H1 (cell line): ENCODE data around the gene KLRK1. TPM values are rescaled to one million over a fixed set of nuclear protein-coding genes. Genes with fewer than 3 reads are reported as not detected.
"Not testable (repeated sequence)": the region's sequence is repeated elsewhere in the genome, so short reads cannot be mapped to it uniquely, and the experiment has no call there.

Experiments used
- CTCF ChIA-PET: fragments of 300-600 bp; sonication (Branson Sonifier 250); formaldehyde crosslinking; loops from one replicate; lab custom pipeline; 2021; ENCODE audit not compliant: partially characterized antibody; lab: Charles Lee
- POLR2A ChIA-PET: fragments of 300-600 bp; sonication (Branson Sonifier 250); formaldehyde crosslinking; loops from one replicate; lab custom pipeline; 2021; ENCODE audit warnings: inconsistent platforms; ENCODE audit not compliant: partially characterized antibody; lab: Charles Lee
- DNase-seq, 2 experiments: peaks; one replicate each; pipeline versions ENCODE4 v3.0.0 to v3.0.0-alpha.2; 2010 to 2022; ENCODE audit warnings: low spot score in 2 of 2, low read depth in 1 of 2, mixed read lengths in 1 of 2
- FAIRE-seq: peaks from 2 replicates; lab custom pipeline; 2011; peaks lifted over from hg19 to GRCh38; lab: Jason Lieb, UNC
- H2AFZ ChIP-seq: 2 replicates; pipeline ENCODE4 v1.8.1; 2012; ENCODE audit warnings: low read length, inconsistent platforms
- H2AK5ac ChIP-seq: 2 replicates; pipeline ENCODE4 v1.6.1; 2013; ENCODE audit warnings: low read depth, low read length
- H2BK120ac ChIP-seq: replicated peaks from 2 replicates; pipeline ENCODE3; 2013; ENCODE audit warnings: low read depth, low read length, inconsistent platforms
- H2BK12ac ChIP-seq: 2 replicates; pipeline ENCODE4 v1.6.1; 2013; ENCODE audit warnings: low read depth, low read length
- H2BK15ac ChIP-seq: 2 replicates; pipeline ENCODE4 v1.6.1; 2013; ENCODE audit warnings: low read length
- H2BK20ac ChIP-seq: 2 replicates; pipeline ENCODE4 v1.6.1; 2013; ENCODE audit warnings: low read length
- H2BK5ac ChIP-seq: 2 replicates; pipeline ENCODE4 v1.6.1; 2013; ENCODE audit warnings: low read depth, low read length
- H3K14ac ChIP-seq: 2 replicates; pipeline ENCODE4 v1.6.1; 2013; ENCODE audit warnings: inconsistent platforms; ENCODE audit not compliant: insufficient read length
- H3K18ac ChIP-seq: 2 replicates; pipeline ENCODE4 v1.6.1; 2013; ENCODE audit warnings: low read length; ENCODE audit errors: extremely low read depth
- H3K23ac ChIP-seq: 2 replicates; pipeline ENCODE4 v1.6.1; 2013; ENCODE audit warnings: inconsistent platforms; ENCODE audit not compliant: insufficient read length
- H3K23me2 ChIP-seq: 2 replicates; pipeline ENCODE4 v1.6.1; 2013; ENCODE audit warnings: low read depth, low read length
- H3K27ac ChIP-seq: 2 replicates; pipeline ENCODE4 v1.6.1; 2011; ENCODE audit warnings: low read depth, low read length, inconsistent platforms
- H3K27me3 ChIP-seq, 4 experiments: replicated peaks in 1 of 4; 1 replicate in 1 of 4; 2 replicates in 3 of 4; pipeline versions ENCODE4 v1.6.1 to v1.8.1; 2011 to 2013; ENCODE audit warnings: low read length in 3 of 4, mild to moderate bottlenecking in 3 of 4, inconsistent platforms in 2 of 4, mixed read lengths in 2 of 4, moderate library complexity in 1 of 4; ENCODE audit not compliant: control insufficient read depth in 3 of 4, insufficient read depth in 3 of 4; ENCODE audit errors: extremely low read depth in 1 of 4
- H3K36me3 ChIP-seq, 4 experiments: 2 replicates each; pipeline versions ENCODE4 v1.6.1 to v1.8.1; 2011 to 2013; ENCODE audit warnings: mild to moderate bottlenecking in 4 of 4, low read length in 3 of 4, moderate library complexity in 2 of 4, control low read depth in 1 of 4, inconsistent platforms in 1 of 4; ENCODE audit not compliant: insufficient read depth in 4 of 4, control insufficient read depth in 2 of 4
- H3K4ac ChIP-seq: replicated peaks from 2 replicates; pipeline ENCODE3; 2013; ENCODE audit warnings: low read length, low read depth, mixed read lengths, inconsistent platforms; ENCODE audit not compliant: insufficient read length
- H3K4me1 ChIP-seq, 4 experiments: replicated peaks in 1 of 4; 1 replicate in 1 of 4; 2 replicates in 3 of 4; pipeline versions ENCODE4 v1.6.1 to v1.8.1; 2011 to 2013; ENCODE audit warnings: low read length in 3 of 4, inconsistent platforms in 2 of 4, mixed read lengths in 1 of 4; ENCODE audit not compliant: insufficient read depth in 4 of 4, control insufficient read depth in 3 of 4
- H3K4me2 ChIP-seq, 2 experiments: 2 replicates each; pipeline versions ENCODE4 v1.6.1 to v1.8.1; 2011 to 2013; ENCODE audit warnings: low read depth in 2 of 2, low read length in 2 of 2, control low read depth in 1 of 2, inconsistent platforms in 1 of 2, mild to moderate bottlenecking in 1 of 2; ENCODE audit not compliant: insufficient read depth in 1 of 2
- H3K4me3 ChIP-seq, 4 experiments: fragments of 200-600, 300-600 bp in 1 of 4; sonication (generic), shearing (Covaris generic), sonication (Bioruptor Twin) in 1 of 4; 2 replicates each; pipeline versions ENCODE4 v1.5.1 to v1.8.1; 2011 to 2016; ENCODE audit warnings: low read length in 4 of 4, low read depth in 3 of 4, control low read depth in 2 of 4, inconsistent platforms in 2 of 4, mild to moderate bottlenecking in 2 of 4, mixed read lengths in 1 of 4, moderate library complexity in 1 of 4; ENCODE audit not compliant: insufficient read depth in 2 of 4; ENCODE audit errors: extremely low read depth in 1 of 4
- H3K56ac ChIP-seq: replicated peaks from 2 replicates; pipeline ENCODE3; 2013; ENCODE audit warnings: low read depth, mild to moderate bottlenecking, mixed read lengths, low read length, inconsistent platforms; ENCODE audit not compliant: insufficient read length
- H3K79me1 ChIP-seq: 2 replicates; pipeline ENCODE4 v1.6.1; 2013; ENCODE audit warnings: low read depth, low read length, control low read depth
- H3K79me2 ChIP-seq, 2 experiments: 2 replicates each; pipeline versions ENCODE4 v1.6.1 to v1.8.1; 2012 to 2013; ENCODE audit warnings: low read length in 2 of 2, mild to moderate bottlenecking in 2 of 2, inconsistent platforms in 1 of 2; ENCODE audit not compliant: insufficient read depth in 2 of 2, control insufficient read depth in 1 of 2
- H3K9ac ChIP-seq, 4 experiments: replicated peaks in 1 of 4; 1 replicate in 1 of 4; 2 replicates in 3 of 4; pipeline versions ENCODE4 v1.6.1 to v1.8.1; 2011 to 2013; ENCODE audit warnings: low read depth in 3 of 4, low read length in 3 of 4, control low read depth in 2 of 4, mild to moderate bottlenecking in 2 of 4, moderate library complexity in 2 of 4, inconsistent platforms in 1 of 4; ENCODE audit errors: extremely low read depth in 1 of 4
- H3K9me3 ChIP-seq, 2 experiments: 2 replicates each; pipeline versions ENCODE4 v1.6.1 to v1.8.1; 2012 to 2013; ENCODE audit warnings: mild to moderate bottlenecking in 2 of 2, moderate library complexity in 2 of 2, control low read depth in 1 of 2, inconsistent platforms in 1 of 2, low read depth in 1 of 2, low read length in 1 of 2, mixed read lengths in 1 of 2; ENCODE audit not compliant: insufficient read depth in 2 of 2
- H4K20me1 ChIP-seq, 2 experiments: replicated peaks in 1 of 2; 2 replicates each; pipeline versions ENCODE3 to v1.8.1; 2011 to 2013; ENCODE audit warnings: inconsistent platforms in 2 of 2, low read length in 2 of 2, mild to moderate bottlenecking in 1 of 2; ENCODE audit not compliant: insufficient read depth in 2 of 2, control insufficient read depth in 1 of 2
- H4K5ac ChIP-seq: 2 replicates; pipeline ENCODE4 v1.6.1; 2013; ENCODE audit warnings: low read length, low read depth, mixed read lengths, inconsistent platforms; ENCODE audit not compliant: insufficient read length
- H4K8ac ChIP-seq: 2 replicates; pipeline ENCODE4 v1.8.0; 2013; ENCODE audit warnings: mild to moderate bottlenecking, moderate library complexity, low read length, inconsistent platforms; ENCODE audit not compliant: insufficient read depth; ENCODE audit errors: extremely low read depth
- H4K91ac ChIP-seq: replicated peaks from 2 replicates; pipeline ENCODE3; 2013; ENCODE audit warnings: low read length, mixed read lengths, inconsistent platforms; ENCODE audit not compliant: insufficient read length
- whole genome bisulfite sequencing, 2 experiments: shearing (Covaris generic) in 1 of 2; methylation state at CpG; one replicate each; pipeline versions ENCODE4 v1.1.6 to v1.1.7; 2013 to 2015; ENCODE audit warnings: low lambda C conversion rate in 2 of 2, mixed read lengths in 2 of 2, inconsistent platforms in 1 of 2, low coverage in 1 of 2, missing lambda C conversion rate in 1 of 2; ENCODE audit not compliant: insufficient replicate concordance in 2 of 2, insufficient coverage in 1 of 2, insufficient read length in 1 of 2; ENCODE audit errors: extremely low coverage in 1 of 2, missing lambda C conversion rate in 1 of 2; 5-methylcytosine and 5-hydroxymethylcytosine counted together
- polyA plus RNA-seq, 7 experiments: library from polyadenylated mRNA; depleted of rRNA in 3 of 7; stranded (reverse) in 5 of 7; unstranded in 2 of 7; fragments of >200 nt in 5 of 7; fragments of 200-250 nt in 2 of 7; gene quantifications; 1 replicate in 5 of 7; 2 replicates in 1 of 7; 4 replicates in 1 of 7; pipeline versions ENCODE4 v1.2.1 to v1.2.3, GENCODE V29; 2011 to 2013; ENCODE audit warnings: missing spikeins in 2 of 7, mixed read lengths in 2 of 7
- total RNA-seq: library from RNA; stranded (reverse); fragmentation: NEBNext Ultra II Directional; extraction: Animal tissue kit (Norgen Biotek cat#: 25700); gene quantifications from 2 replicates; pipeline ENCODE4 v1.2.1, GENCODE V29; 2021

Gene KLRK1
- total and polyA plus RNA-seq, 2 of the 8 experiments (the other 6 are each of a cell fraction or from before 2014, with no cell fraction given): not detected

DNA sequence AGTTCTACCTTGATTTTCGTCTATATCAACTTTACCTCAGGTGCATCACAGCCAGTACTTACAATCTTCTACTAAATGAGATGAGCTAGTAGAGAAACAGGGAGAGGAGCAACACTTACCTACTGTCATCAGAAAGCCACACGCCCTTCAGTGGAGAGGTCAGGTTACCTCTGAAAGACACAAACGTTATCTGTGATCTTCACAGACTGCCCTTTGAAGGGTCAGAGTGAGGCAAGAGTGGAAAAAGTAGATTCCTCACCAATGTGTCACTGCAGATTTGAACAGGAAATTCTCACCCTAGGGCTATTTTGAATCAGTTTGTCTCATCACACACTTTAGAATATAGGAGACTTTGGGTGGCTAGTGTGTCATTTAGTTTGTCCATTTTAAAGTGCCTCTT, 32.3 kb upstream of the KLRK1 start:
- H3K14ac ChIP-seq, DNase-seq, H2AFZ ChIP-seq, H3K23ac ChIP-seq, H3K79me1 ChIP-seq, H3K23me2 ChIP-seq, H4K8ac ChIP-seq, H2BK5ac ChIP-seq, H3K27ac ChIP-seq, H3K36me3 ChIP-seq, POLR2A ChIA-PET, H2BK12ac ChIP-seq, H2BK120ac ChIP-seq, H3K27me3 ChIP-seq, H3K4me1 ChIP-seq, H3K4ac ChIP-seq, H3K9me3 ChIP-seq, H3K4me2 ChIP-seq, H4K91ac ChIP-seq, H2AK5ac ChIP-seq, H4K5ac ChIP-seq, H3K18ac ChIP-seq, H3K9ac ChIP-seq, H3K56ac ChIP-seq, H4K20me1 ChIP-seq, H3K79me2 ChIP-seq, H2BK15ac ChIP-seq, H2BK20ac ChIP-seq, CTCF ChIA-PET, H3K4me3 ChIP-seq: not testable (repeated sequence)
- WGBS, 2 experiments: 50% methylated on average over 2 of the region's 3 CpGs; no CpG with 5 or more reads in 1 of the 2 experiments
- peak; percentile 91 for FAIRE-seq

DNA sequence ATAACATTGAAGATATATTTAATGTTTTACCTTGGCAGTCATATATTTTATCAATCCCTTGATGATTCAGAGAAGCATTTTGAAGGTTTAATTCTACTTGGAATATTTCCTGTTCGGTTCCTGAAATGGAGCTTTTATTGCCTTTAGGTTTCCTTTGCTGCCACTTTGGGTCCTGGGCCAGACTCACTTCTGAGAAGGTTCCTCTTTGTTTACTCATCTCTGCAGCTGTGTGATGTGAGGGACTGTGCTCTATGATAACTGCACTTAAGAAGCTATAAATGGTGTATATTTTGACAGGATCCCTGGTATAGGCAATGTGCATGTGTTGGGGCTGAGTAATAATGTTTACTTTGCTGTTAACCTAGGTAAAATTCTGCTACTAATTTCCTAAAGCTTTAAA, 30.5 kb upstream of the KLRK1 start, which contains the start of gene KLRC3:
KLRC3 (minus strand) TSS at position 262 of the 400 bp plus-strand sequence; CDS start at position 217, 45 bp downstream.
- H3K27ac ChIP-seq, H2BK120ac ChIP-seq, H4K20me1 ChIP-seq, H3K18ac ChIP-seq, H2AK5ac ChIP-seq, DNase-seq, H4K8ac ChIP-seq, H3K4ac ChIP-seq, FAIRE-seq, H3K23me2 ChIP-seq, H3K27me3 ChIP-seq, H2BK15ac ChIP-seq, H4K5ac ChIP-seq, H3K36me3 ChIP-seq, H3K79me2 ChIP-seq, H3K14ac ChIP-seq, CTCF ChIA-PET, POLR2A ChIA-PET, H4K91ac ChIP-seq, H2BK12ac ChIP-seq, H3K4me1 ChIP-seq, H2BK20ac ChIP-seq, H3K79me1 ChIP-seq, H3K9me3 ChIP-seq, H2BK5ac ChIP-seq, H3K23ac ChIP-seq, H3K4me2 ChIP-seq, H2AFZ ChIP-seq, H3K56ac ChIP-seq, H3K4me3 ChIP-seq: not testable (repeated sequence)
- WGBS, 2 experiments: 95% methylated on average over 1 of the region's 1 CpG; no CpG with 5 or more reads in 1 of the 2 experiments
- H3K9ac ChIP-seq: peak within 1 kb of the TSS in 1 of 4 experiments; percentile 8; a peak in 1 of 7 replicates
